NK-92 (cell line): ENCODE data around the gene TLCD3B.
"Not testable (repeated sequence)": the region's sequence is repeated elsewhere in the genome, so short reads cannot be mapped to it uniquely, and the experiment has no call there.

Source experiments
- DNase-seq: peaks from one replicate; lab custom pipeline; 2025; ENCODE audit not compliant: unreplicated experiment; lab: John Stamatoyannopoulos, UW

TLCD3B gene

GRCh38 chr16:30063278-30063892 is 32.3 kb upstream of the TLCD3B start:
- DNase-seq = no peak

- no peak for DNase-seq
Observed at GRCh38 chr16:30060836-30061554, 29.9 kb upstream of the TLCD3B start.

GRCh38 chr16:30060346-30060745 is 29.3 kb upstream of the TLCD3B start:
- no peak for DNase-seq

GRCh38 chr16:30054959-30055553 is 24.0 kb upstream of the TLCD3B start:
- no peak for DNase-seq

- DNase-seq = no peak
Observed at GRCh38 chr16:30054451-30054850, 23.4 kb upstream of the TLCD3B start.

GRCh38 chr16:30053376-30054015 is 22.4 kb upstream of the TLCD3B start:
- DNase-seq = no peak

GRCh38 chr16:30052671-30053372 is 21.8 kb upstream of the TLCD3B start:
- DNase-seq = peak; percentile 39

- no peak for DNase-seq
Observed at GRCh38 chr16:30051518-30051917, 20.4 kb upstream of the TLCD3B start.

GRCh38 chr16:30049871-30050270 is 18.8 kb upstream of the TLCD3B start:
- DNase-seq = no peak

- no peak for DNase-seq
Observed at GRCh38 chr16:30046588-30046987, 15.5 kb upstream of the TLCD3B start.

GRCh38 chr16:30046178-30046577 is 15.1 kb upstream of the TLCD3B start:
- DNase-seq = no peak

- no peak for DNase-seq
Observed at GRCh38 chr16:30041841-30042240, 10.8 kb upstream of the TLCD3B start.

GRCh38 chr16:30040690-30041089 is 9.6 kb upstream of the TLCD3B start:
- DNase-seq = not testable (repeated sequence)

- no peak for DNase-seq
Observed at GRCh38 chr16:30040221-30040620, 9.2 kb upstream of the TLCD3B start.

- DNase-seq = no peak
Observed at GRCh38 chr16:30033270-30033669, 2.2 kb upstream of the TLCD3B start.

GRCh38 chr16:30032083-30032819 is 1.2 kb upstream of the TLCD3B start:
- DNase-seq = no peak

- DNase-seq = no peak
Observed at GRCh38 chr16:30031477-30031918, 427 bp upstream of the TLCD3B start.

- no peak for DNase-seq
Observed at GRCh38 chr16:30030011-30030685, 923 bp downstream of the TLCD3B start.

GRCh38 chr16:30028438-30029076 is 2.5 kb downstream of the TLCD3B start:
- DNase-seq = no peak
